HG03139 (cell line): Measurements from ENCODE around the gene METRN.
"Not testable (repeated sequence)": the region's sequence is repeated elsewhere in the genome, so short reads cannot be mapped to it uniquely, and the experiment has no call there.

Experiments used
- ATAC-seq: cut with Tn5 transposase; IDR thresholded peaks from one replicate; pipeline ENCODE4 v1.9.1; 2021; ENCODE audit not compliant: unreplicated experiment

The METRN gene

GRCh38 chr16:734208-734980 is 19.5 kb downstream of the METRN start:
- no peak for ATAC-seq

GRCh38 chr16:734981-735881 is 20.3 kb downstream of the METRN start:
- ATAC-seq = no peak

- no peak for ATAC-seq
Measured at GRCh38 chr16:735982-736453, 21.1 kb downstream of the METRN start.

- ATAC-seq = no peak
Measured at GRCh38 chr16:736936-737481, 22.1 kb downstream of the METRN start.

- no peak for ATAC-seq
Measured at GRCh38 chr16:739560-740458, 24.9 kb downstream of the METRN start.

- ATAC-seq = no peak
Measured at GRCh38 chr16:740459-740763, 25.5 kb downstream of the METRN start.

GRCh38 chr16:740764-741505 is 26.0 kb downstream of the METRN start, which contains the start of gene CIAO3:
CIAO3 (minus strand) TSS chr16:740997; CDS start chr16:740985, 12 bp downstream.
- peak; percentile 65 for ATAC-seq

GRCh38 chr16:741986-742629 is 27.2 kb downstream of the METRN start:
- ATAC-seq = no peak

GRCh38 chr16:742894-743293 is 28.0 kb downstream of the METRN start:
- ATAC-seq = not testable (repeated sequence)

GRCh38 chr16:743794-744500 is 29.0 kb downstream of the METRN start:
- no peak for ATAC-seq

GRCh38 chr16:745739-746138 is 30.8 kb downstream of the METRN start:
- ATAC-seq = no peak

GRCh38 chr16:746637-747036 is 31.7 kb downstream of the METRN start:
- no peak for ATAC-seq

GRCh38 chr16:747978-748746 is 33.2 kb downstream of the METRN start:
- no peak for ATAC-seq

GRCh38 chr16:749010-749409 is 34.1 kb downstream of the METRN start:
- no peak for ATAC-seq

GRCh38 chr16:750485-750884 is 35.6 kb downstream of the METRN start:
- no peak for ATAC-seq

- no peak for ATAC-seq
Measured at GRCh38 chr16:751152-752006, 36.5 kb downstream of the METRN start.

- ATAC-seq = no peak
Measured at GRCh38 chr16:752007-752312, 37.0 kb downstream of the METRN start.
